GM13976 (cell line): ENCODE results near the gene MED13L.

Source experiments
- DNase-seq: peaks from one replicate; pipeline ENCODE4 v3.0.0; 2012; ENCODE audit warnings: low spot score
- CTCF ChIP-seq: IDR thresholded peaks from 2 replicates; pipeline ENCODE4 v1.5.1; 2012; ENCODE audit warnings: borderline replicate concordance, mild to moderate bottlenecking; ENCODE audit not compliant: insufficient read depth; ENCODE audit errors: extremely low read depth, missing control alignments, control extremely low read depth
- in situ Hi-C: fragments of 300-500 bp; cut with MboI; formaldehyde crosslinking; loops from one replicate; pipeline ENCODE4 v1.12.0; 2022; ENCODE audit warnings: low sequenced_read_pairs, mixed read lengths, inconsistent platforms; ENCODE audit not compliant: unreplicated experiment

MED13L gene

GRCh38 chr12:116153983-116154382, 123.5 kb downstream of the MED13L start:
- no peak for TF ChIP-seq CTCF
- in situ Hi-C loops: no loop called here
- DNase-seq: no peak

- in situ Hi-C loops: no loop called here
- no peak for DNase-seq
- no peak for TF ChIP-seq CTCF
Observed at GRCh38 chr12:116153113-116153512, 124.4 kb downstream of the MED13L start.

- TF ChIP-seq CTCF: no peak
- no peak for DNase-seq
- in situ Hi-C loops: no loop called here
Observed at GRCh38 chr12:116152268-116152667, 125.2 kb downstream of the MED13L start.

- in situ Hi-C loops: no loop called here
- no peak for DNase-seq
Observed at GRCh38 chr12:116150452-116150851, 127.0 kb downstream of the MED13L start.

GRCh38 chr12:116150001-116150400, 127.5 kb downstream of the MED13L start:
- no peak for DNase-seq
- no peak for TF ChIP-seq CTCF
- in situ Hi-C loops: no loop called here

More at GRCh38 chr12:116150452-116150851, 127.0 kb downstream of the MED13L start:
- TF ChIP-seq CTCF: no peak

- no peak for TF ChIP-seq CTCF
- in situ Hi-C loops: no loop called here
- no peak for DNase-seq
Observed at GRCh38 chr12:116148844-116149243, 128.6 kb downstream of the MED13L start.

- in situ Hi-C loops: no loop called here
- no peak for DNase-seq
- no peak for TF ChIP-seq CTCF
Observed at GRCh38 chr12:116146386-116146785, 131.1 kb downstream of the MED13L start.
